ENCODE data around the gene CLASP1. TPM values are rescaled to one million over a fixed set of nuclear protein-coding genes. Genes with fewer than 3 reads are reported as not detected.

The CLASP1 gene
- total RNA-seq, 1 experiment from 2014 or later: 45.9 TPM

DNA sequence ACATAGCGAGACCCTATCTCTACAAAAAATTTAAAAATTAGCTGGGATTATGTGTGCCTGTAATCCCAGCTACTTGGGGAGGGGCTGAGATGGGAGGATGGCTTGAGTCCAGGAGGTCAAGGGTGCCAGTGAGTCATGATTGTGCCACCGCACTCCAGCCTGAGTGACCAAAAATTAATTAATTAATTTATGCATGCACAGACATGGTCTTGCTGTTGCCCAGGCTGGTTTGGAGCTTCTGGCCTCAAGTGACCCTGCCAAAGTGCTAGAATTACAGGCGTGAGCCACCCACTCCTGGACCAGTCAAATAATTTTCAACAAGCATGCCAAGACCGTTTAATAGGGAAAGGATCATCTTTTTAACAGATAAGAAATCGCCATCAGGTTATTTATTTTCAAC is 306.5 kb downstream of the CLASP1 start:
- H4K8ac ChIP-seq (replicated peaks; ENCODE audit: insufficient read length, low read depth, low read length): no peak overlapping the region
- H3K79me2 ChIP-seq (ENCODE audit: insufficient read depth, low read length): no peaks in the 10 kb centered on the region
- no peaks in the 10 kb centered on the region for H3K9me3 ChIP-seq (ENCODE audit: control insufficient read depth, low read depth, low read length)
- no peak overlapping the region for H2BK15ac ChIP-seq (ENCODE audit: low read depth, low read length)
- H2BK120ac ChIP-seq (ENCODE audit: low read depth, low read length, poor library complexity, severe bottlenecking): no peak overlapping the region
- no peak overlapping the region for H2AFZ ChIP-seq (ENCODE audit: low read length)
- H3K9me3 Mint-ChIP-seq: no peaks in the 10 kb centered on the region
- no peaks in the 10 kb centered on the region for H4K20me1 ChIP-seq (ENCODE audit: control insufficient read depth, insufficient read depth, insufficient read length)
- no peak overlapping the region for H3K27ac ChIP-seq (ENCODE audit: insufficient read length, low read depth, low read length)
- H2BK5ac ChIP-seq (ENCODE audit: insufficient read length, low read length): no peak overlapping the region
- H2BK12ac ChIP-seq (ENCODE audit: insufficient read length, low read depth, low read length): no peak overlapping the region
- no peak overlapping the region for H4K91ac ChIP-seq (ENCODE audit: insufficient read length, low read depth, low read length)
- no peaks in the 10 kb centered on the region for H3K4me1 ChIP-seq (ENCODE audit: insufficient read depth, low read length)
- no peak for TF ChIP-seq CTCF (conservative IDR thresholded peaks at IDR 0.05)
- H2AK5ac ChIP-seq (ENCODE audit: insufficient read length, low read length): no peak overlapping the region
- H4K5ac ChIP-seq (ENCODE audit: insufficient read length, low read depth, low read length): no peak overlapping the region
- no peak overlapping the region for H3K9ac ChIP-seq (ENCODE audit: extremely low read depth, insufficient read length, low read length)
- H3K36me3 Mint-ChIP-seq (ENCODE audit: insufficient read depth in 1 of 3, low read depth in 3 of 3): peaks cover 25 to 70% (median 60%) of the 10 kb centered on the region in 3 experiments; a peak in 6 of 7 replicates
- no peak overlapping the region for H2BK20ac ChIP-seq (ENCODE audit: low read depth, low read length, poor library complexity, severe bottlenecking)
- H3K27me3 Mint-ChIP-seq (ENCODE audit: low read depth): no peaks in the 10 kb centered on the region
- peaks cover 5 to 10% of the 10 kb centered on the region in 2 experiments for H3K4me1 Mint-ChIP-seq
- no peak overlapping the region for H3K4me2 ChIP-seq (ENCODE audit: insufficient read depth, insufficient read length, low read length)
- H3K4me3 Mint-ChIP-seq: no peak overlapping the region
- H3K23ac ChIP-seq (ENCODE audit: insufficient read length, low read depth, low read length): no peak overlapping the region
- H3K79me1 ChIP-seq (ENCODE audit: insufficient read depth, low read depth, low read length, poor library complexity, severe bottlenecking): no peaks in the 10 kb centered on the region
- H3T11ph ChIP-seq (ENCODE audit: low read length): no peak overlapping the region
- WGBS (ENCODE audit: extremely low coverage, insufficient read length, low lambda C conversion rate): no CpG with 5 or more reads among the region's 5 CpGs
- no peak overlapping the region for H3K27ac Mint-ChIP-seq
- H3K23me2 ChIP-seq (ENCODE audit: insufficient read length, low read depth, low read length, poor library complexity, severe bottlenecking): no peaks in the 10 kb centered on the region
- no peak for DNase-seq
- no peak overlapping the region for H3K14ac ChIP-seq (ENCODE audit: insufficient read depth, low read length)
- H3K27me3 ChIP-seq (ENCODE audit: insufficient read depth, low read length): no peaks in the 10 kb centered on the region
- H3K4ac ChIP-seq (ENCODE audit: low read depth, low read length): no peak overlapping the region
- H3K18ac ChIP-seq (ENCODE audit: insufficient read length, low read depth, low read length): no peak overlapping the region
- H3K56ac ChIP-seq (ENCODE audit: insufficient read length, low read depth, low read length): no peak overlapping the region

Measured in H9 (cell line).